Transverse colon (tissue), 4 donors: ENCODE data around the gene KCNK7.

Experiments used
- CTCF ChIP-seq, 5 experiments: fragments of 200-600 bp in 3 of 5; fragments of 450-650 bp in 2 of 5; sonication (generic) in 3 of 5; IDR thresholded peaks; 1 replicate in 2 of 5; 2 replicates in 3 of 5; pipeline ENCODE4 v1.5.1; 2016 to 2017; ENCODE audit warnings: antibody characterized with exemption in 5 of 5, inconsistent platforms in 3 of 5, mild to moderate bottlenecking in 2 of 5, moderate library complexity in 1 of 5
- EP300 ChIP-seq: sonication (generic); formaldehyde crosslinking; IDR thresholded peaks from one replicate; pipeline ENCODE4 v1.6.1; 2017; ENCODE audit warnings: antibody characterized with exemption, low read depth
- POLR2A ChIP-seq: fragments of 450-650 bp; IDR thresholded peaks from one replicate; pipeline ENCODE4 v1.6.1; 2016; ENCODE audit warnings: antibody characterized with exemption, mild to moderate bottlenecking, moderate library complexity
- POLR2AphosphoS5 ChIP-seq, 3 donors: sonication (generic); formaldehyde crosslinking; IDR thresholded peaks; one replicate each; pipeline ENCODE4 v1.6.1; 2016; ENCODE audit warnings: antibody characterized with exemption in 3 of 3

- TF ChIP-seq POLR2AphosphoS5 (IDR thresholded peaks at IDR 0.05) (no peak), CTCF (IDR thresholded peaks at IDR 0.05) (no peak), POLR2A (no peak), EP300 (no peak)
Measured at GRCh38 chr11:65609665-65610064, 14.1 kb upstream of the KCNK7 start.
